Measurements from ENCODE around the gene POLG.
"Not testable (repeated sequence)": the region's sequence is repeated elsewhere in the genome, so short reads cannot be mapped to it uniquely, and the experiment has no call there.

POLG gene

GRCh38 chr15:89282631-89283030 is 52.0 kb downstream of the POLG start:
- no peak for DNase-seq (ENCODE audit: low spot score)

DNA sequence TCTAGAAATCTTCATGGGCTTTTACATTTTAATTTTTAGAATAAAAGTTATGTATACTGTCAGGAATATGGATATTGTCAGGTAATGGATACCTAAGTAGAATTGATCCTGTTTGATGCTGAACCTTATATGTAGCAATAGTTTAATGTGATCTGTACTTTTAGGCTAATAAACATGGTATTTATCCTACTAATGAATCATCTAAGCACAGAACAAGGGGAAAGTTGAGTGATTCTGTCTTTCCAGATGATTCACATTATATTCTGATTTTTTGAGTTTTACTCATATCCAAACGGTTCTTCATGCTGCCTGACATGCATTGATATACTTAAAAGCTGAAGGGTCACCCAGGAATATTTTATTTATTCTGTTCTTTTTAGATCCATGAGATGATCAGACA is 56.3 kb downstream of the POLG start:
- DNase-seq (ENCODE audit: low spot score), result no peak

- not testable (repeated sequence) for DNase-seq (ENCODE audit: low spot score)
Measured at GRCh38 chr15:89277281-89277680, 57.3 kb downstream of the POLG start.
